GM19193 (cell line): ENCODE measurements around the gene SLC16A9.

Experiments
- POLR2A ChIP-seq: IDR thresholded peaks from 4 replicates; pipeline ENCODE4 v1.6.1; 2011; ENCODE audit not compliant: insufficient read depth, insufficient read length; ENCODE audit errors: extremely low read depth

The SLC16A9 gene

DNA sequence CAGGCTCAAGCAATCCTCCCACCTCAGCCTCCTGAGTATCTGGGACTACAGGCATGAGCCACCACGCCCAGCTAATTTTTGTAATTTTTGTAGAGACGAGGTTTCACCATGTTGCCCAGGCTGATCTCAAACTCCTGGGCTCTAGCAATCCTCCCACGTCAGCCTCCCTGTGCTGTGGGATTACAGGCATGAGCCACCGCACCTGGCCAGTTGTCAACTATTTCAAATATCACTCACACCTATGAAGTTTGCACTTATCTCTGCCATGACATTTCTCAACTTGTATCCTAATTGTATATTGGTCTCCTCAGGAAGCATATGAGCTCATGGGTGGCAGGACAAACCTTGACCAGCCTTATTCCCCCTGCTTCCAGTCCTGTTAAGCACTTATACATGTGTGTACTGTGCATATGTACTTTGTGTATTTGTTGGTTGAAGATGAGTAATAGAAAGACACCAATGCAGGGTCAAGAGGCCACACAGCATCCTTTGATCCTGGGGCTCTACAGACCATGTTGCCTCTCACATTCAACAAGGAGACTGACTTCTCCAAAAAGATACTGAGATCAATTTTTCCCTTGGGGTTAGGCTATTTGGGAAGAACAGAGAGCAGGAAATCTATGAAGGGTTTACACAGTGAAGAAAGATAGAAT, 82.2 kb downstream of the SLC16A9 start:
- TF ChIP-seq POLR2A = no peak

GRCh38 chr10:59626523-59626869, 83.2 kb downstream of the SLC16A9 start:
- TF ChIP-seq POLR2A = no peak

DNA sequence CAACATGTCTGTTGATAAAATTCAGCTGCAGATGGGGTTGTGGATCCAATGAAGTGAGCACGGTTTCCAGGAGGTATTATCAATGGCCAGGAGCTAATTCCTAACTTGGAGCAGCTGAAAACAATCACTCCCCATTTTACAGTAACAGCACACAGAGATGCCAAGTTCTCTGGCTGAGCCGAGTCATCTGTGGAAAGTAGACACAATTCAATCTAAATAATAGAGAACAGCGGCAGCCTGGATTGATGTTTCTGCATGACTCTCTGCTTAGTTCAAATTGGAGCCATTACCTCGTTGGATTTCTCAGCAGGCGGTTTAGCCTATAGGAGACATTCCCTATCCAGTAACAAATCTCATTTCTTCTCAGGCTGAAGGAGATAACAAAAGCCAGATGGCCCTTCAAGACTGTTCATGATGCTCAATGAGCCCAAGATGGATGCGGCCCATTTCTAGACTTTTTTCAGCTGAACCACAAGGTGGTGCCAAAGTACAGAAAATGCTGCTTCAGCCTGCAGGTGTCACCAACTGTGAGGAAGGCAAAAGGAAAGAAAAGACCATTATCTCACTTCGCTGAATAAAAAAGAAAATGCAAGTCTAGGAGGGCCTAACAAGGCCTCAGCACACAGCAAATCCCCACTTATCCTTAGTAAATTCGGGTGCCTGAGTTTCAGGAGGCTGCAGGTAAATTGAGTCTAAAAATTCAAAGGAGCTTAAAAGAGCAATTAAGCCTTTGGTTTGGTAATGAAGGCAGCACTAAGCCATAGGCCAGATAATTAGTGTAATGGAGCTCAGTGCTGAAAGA, 83.7 kb downstream of the SLC16A9 start:
- no peak for TF ChIP-seq POLR2A

DNA sequence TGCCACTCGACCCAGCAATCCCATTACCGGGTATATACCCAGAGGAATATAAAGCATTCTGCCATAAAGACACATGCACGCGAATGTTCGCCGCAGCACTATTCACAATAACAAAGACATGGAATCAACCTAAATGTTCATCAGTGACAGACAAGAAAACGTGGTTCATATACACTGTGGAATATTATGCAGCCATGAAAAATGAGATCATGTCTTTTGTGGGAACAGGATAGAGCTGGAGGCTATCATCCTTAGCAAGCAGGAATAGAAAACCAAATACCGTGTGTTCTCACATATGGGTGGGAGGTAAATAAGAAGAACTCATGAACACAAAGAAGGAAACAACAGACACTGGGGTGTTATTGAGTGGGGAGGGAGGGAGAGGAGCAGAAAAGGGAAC, 84.7 kb downstream of the SLC16A9 start:
- TF ChIP-seq POLR2A = no peak

GRCh38 chr10:59624136-59624535, 85.5 kb downstream of the SLC16A9 start:
- TF ChIP-seq POLR2A = no peak

- no peak for TF ChIP-seq POLR2A
These were observed 86.2 kb downstream of the SLC16A9 start for GRCh38 chr10:59623133-59624121.

- TF ChIP-seq POLR2A = no peak
These were observed 87.1 kb downstream of the SLC16A9 start for GRCh38 chr10:59622320-59623132.

GRCh38 chr10:59621771-59622170, 87.9 kb downstream of the SLC16A9 start:
- no peak for TF ChIP-seq POLR2A

GRCh38 chr10:59618666-59619065, 91.0 kb downstream of the SLC16A9 start:
- no peak for TF ChIP-seq POLR2A

DNA sequence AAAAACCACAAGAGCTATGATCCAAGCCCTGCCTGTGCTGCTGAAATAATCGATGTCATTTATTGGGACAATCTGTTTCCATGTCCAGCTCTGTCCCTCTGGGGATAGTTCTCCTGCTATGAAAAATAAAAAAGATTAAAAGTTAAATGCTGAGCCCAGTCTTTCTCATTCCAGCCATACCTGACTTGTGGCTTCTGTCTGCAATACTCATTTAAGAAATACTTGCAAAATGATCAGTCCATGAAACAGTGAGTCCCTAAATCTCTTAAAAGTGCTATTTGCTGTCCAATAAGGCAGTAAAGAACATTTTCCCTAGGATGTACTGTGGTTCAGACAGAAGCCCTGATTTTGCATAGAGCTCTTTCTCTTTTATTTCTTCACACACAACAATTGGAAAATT, 91.7 kb downstream of the SLC16A9 start:
- no peak for TF ChIP-seq POLR2A

GRCh38 chr10:59611048-59611447, 98.6 kb downstream of the SLC16A9 start:
- no peak for TF ChIP-seq POLR2A

- TF ChIP-seq POLR2A = no peak
These were observed 101.7 kb downstream of the SLC16A9 start for GRCh38 chr10:59607970-59608369.

GRCh38 chr10:59606551-59606961, 103.1 kb downstream of the SLC16A9 start:
- TF ChIP-seq POLR2A = no peak

GRCh38 chr10:59601985-59602384, 107.7 kb downstream of the SLC16A9 start:
- no peak for TF ChIP-seq POLR2A
